HG03045 (cell line): ENCODE measurements around the gene ASZ1.

Source experiments
- ATAC-seq: cut with Tn5 transposase; IDR thresholded peaks from one replicate; pipeline ENCODE4 v1.9.1; 2021; ENCODE audit warnings: mild to moderate bottlenecking, moderate library complexity; ENCODE audit not compliant: unreplicated experiment

The ASZ1 gene

GRCh38 chr7:117347962-117348672, 79.2 kb downstream of the ASZ1 start:
- ATAC-seq: peak; percentile 93

- ATAC-seq: no peak
Observed at GRCh38 chr7:117347480-117347879, 79.8 kb downstream of the ASZ1 start.

- no peak for ATAC-seq
Observed at GRCh38 chr7:117346161-117346560, 81.1 kb downstream of the ASZ1 start.

GRCh38 chr7:117338020-117338419, 89.3 kb downstream of the ASZ1 start:
- no peak for ATAC-seq

- ATAC-seq: no peak
Observed at GRCh38 chr7:117333168-117333567, 94.1 kb downstream of the ASZ1 start.

DNA sequence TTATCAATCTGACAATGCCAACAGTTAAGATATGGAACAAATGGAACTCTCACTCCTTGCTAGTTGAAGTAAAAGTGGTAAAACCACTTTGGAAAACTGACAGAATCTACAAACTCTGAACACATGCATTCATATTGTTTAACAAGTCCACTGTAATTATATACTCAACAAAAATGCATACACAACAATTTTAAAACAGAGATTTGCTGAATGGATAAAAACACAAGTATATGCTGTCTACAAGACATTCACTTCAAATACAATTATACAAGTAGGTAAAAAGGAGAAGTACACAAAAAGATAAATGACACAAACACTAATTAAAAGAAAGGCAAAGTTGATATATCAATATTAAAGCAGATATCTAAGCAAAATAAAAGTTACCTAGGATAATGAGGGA, 95.3 kb downstream of the ASZ1 start:
- no peak for ATAC-seq

GRCh38 chr7:117325836-117326235, 101.5 kb downstream of the ASZ1 start:
- ATAC-seq: no peak

DNA sequence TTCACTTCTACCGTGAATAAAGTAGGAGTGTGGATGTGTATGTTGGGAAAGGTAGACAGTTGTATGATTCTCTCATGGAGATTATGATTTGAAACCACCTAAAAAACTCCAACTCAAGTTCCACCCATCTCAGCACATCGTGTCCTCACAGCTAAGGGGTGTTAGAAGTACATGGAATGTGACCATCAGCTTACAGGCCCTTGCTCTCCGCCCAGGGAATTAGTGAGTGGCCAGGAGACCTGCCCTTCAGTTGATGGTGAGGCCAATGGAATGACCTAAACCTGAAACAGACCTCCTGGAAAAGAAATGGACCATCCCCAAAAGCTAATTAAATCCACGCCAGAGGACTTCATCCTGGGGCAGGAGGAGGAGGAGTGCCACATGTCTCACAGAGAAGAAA, 102.3 kb downstream of the ASZ1 start:
- ATAC-seq: no peak

DNA sequence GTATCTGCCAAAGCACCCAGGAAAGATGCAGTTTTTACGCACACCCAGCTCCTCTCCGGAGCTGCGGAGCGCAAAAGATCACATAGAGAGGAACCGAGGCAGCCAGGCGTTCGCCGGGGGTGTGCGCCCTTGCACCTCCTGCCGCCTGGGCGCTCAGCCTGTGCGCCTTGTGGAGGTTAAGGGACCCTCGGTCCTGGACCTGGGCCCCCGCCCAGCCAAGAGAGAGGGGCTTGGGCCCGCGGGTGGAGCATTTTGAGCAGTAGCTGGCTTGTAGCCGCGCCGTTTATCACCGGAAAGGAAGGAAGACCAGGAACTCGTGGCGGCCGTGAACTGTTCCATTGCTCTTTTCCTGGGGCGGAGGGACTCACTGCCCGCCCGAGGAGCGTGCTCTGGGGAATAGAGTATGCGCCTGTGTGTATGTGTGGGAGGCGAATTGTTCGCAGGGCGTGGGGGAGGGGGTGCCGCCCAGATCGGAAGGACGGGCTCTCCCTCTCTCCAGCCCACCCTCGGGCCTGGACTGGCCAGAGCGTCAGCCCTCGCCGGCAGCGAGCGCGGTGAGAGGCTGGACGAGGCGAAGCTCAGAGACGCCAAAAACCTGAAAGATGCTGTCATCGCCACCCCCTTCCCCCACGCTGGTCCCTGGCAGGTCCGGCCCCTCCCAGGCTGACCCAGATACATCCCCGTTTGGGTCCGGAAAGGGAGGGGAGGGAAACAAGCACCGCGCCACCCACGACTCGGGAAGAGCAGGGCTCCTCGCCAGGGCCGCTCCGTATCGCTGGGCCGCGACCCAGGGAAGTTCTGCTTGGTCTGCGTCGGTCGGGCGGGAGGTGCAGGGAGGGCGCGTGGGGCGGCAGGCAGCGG, 103.2 kb downstream of the ASZ1 start:
- no peak for ATAC-seq

GRCh38 chr7:117323305-117323850, 103.9 kb downstream of the ASZ1 start:
- no peak for ATAC-seq

DNA sequence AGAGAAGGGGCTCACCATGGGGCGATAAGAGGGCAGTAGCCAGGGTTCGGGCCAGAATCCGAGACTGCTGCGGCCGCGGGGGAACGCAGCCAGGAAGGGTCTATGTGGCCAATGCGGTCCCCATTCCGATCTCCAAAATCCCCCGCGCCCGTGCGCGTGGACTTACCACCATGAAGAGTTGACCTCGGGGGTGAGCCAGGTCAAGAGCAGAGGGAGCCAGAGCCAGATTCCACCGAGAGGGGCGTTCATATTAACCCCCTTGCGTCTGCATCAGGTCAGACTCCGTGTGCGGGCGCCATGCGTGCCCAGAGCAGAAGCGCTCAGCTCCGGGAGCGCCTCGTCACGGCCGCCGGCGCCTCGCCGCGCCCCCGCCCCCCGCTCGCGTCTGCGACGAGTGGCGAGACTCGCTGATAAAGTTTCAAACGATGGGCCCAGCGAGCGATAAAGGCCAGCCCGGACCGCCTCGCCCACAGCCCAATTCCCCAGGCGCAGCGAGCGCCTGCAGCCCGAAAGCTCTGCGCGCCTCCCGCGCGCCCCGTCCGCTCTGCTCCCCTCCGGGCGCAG, 104.5 kb downstream of the ASZ1 start, which contains the start of gene WNT2:
Gene WNT2, minus strand, starts transcription at position 318 of the 564 bp plus-strand sequence. Its CDS starts 69 bp downstream, at position 249.
- no peak for ATAC-seq

- ATAC-seq: no peak
Observed at GRCh38 chr7:117320523-117320922, 106.8 kb downstream of the ASZ1 start.

GRCh38 chr7:117319181-117319580, 108.1 kb downstream of the ASZ1 start:
- ATAC-seq: no peak

DNA sequence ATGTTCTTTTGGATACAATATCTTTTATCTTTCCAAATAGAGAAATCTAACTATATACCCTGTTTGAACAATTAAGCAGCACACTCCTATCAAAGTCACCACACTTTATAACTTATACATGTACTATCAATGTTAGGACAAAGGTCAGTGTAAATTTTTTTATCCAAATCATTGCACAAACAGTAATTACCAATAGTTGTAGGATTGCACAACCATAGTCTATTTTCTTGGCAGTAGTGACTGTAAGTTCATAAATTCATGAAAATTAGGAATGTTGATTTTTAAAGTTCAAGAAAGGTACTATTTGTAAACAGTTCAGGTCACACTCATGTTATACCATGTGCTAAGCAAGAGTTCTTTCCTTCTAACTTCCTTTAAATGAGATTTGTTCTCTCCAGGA, 113.7 kb downstream of the ASZ1 start:
- ATAC-seq: no peak
